Stimulated activated CD4-positive, alpha-beta T cell treated with anti-CD3 and anti-CD28 coated beads, Interleukin-12 subunit alpha, Interleukin-12 subunit beta, amount 100 ng/mL, for 4 hours (primary cell): ENCODE measurements around the gene EFEMP2.

Experiments used
- DNase-seq: peaks from one replicate; pipeline ENCODE4 v3.0.0-alpha.2; 2020

EFEMP2 gene

DNA sequence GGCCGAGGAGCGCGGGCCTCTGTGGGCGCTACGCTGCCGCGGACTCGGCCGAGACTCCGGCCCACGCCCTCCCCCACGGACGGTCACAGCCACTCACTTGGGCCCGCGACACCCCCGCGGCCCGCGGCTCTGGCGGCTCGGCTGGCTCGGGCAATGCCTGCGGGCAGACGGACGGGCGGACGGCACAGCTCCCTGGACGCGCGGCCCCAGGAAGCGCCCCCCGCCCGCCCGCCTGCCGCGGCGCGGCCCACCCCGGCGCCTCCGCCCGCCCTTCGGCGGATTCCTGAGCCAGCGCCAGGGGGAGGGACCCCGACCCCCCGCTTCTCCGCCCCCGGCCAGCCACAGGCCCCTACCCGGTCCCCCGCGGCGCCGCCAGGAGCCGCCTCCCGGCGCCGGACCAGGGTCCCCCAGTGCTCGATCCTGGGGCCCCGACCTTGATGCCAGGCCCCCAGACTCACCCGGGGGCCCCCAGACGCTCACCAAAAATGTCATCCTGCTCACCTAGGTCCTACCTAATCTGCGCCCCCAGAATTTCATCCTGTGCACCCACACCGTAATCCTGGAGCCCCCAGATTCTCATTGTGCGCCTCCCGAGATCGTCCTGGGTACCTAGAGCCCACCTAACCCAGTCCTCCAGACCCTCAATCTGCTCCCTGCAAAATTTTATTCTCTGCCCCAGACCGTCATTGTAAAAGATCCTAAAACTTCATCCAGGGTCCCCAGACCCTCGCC lies at the start of gene EFEMP2:
EFEMP2 (minus strand) TSS at position 215 of the 732 bp plus-strand sequence. CDS start 446 bp downstream, outside the sequence.
- DNase-seq: no peak

GRCh38 chr11:65921876-65922275 lies 49.3 kb upstream of the EFEMP2 start:
- DNase-seq: no peak

DNA sequence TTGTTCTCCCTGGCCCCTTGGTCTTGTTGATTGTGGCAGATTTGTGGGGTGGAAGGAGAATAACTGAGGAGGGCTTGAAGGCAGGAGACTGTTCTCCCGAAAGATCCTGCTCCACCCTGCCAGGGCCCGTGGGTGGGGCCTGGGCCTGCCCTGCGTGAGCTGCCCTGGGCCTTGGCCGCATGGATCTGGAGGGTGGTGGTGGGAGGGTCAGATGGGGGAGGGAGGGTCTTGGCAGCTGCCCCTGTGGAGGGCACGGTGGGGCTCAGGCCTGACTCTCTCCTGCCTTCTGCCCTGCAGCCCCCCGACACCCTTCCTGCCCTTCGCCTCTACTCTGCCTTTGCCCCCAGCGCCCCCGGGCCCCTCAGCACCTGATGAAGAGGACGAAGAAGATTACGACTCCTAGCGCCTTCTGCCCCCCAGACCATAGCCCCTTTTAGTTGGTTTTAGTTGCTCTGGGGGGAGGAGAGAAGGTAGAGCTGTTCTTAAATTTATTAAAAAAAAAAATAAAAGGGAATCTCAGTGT lies 48.5 kb upstream of the EFEMP2 start:
- no peak for DNase-seq

DNA sequence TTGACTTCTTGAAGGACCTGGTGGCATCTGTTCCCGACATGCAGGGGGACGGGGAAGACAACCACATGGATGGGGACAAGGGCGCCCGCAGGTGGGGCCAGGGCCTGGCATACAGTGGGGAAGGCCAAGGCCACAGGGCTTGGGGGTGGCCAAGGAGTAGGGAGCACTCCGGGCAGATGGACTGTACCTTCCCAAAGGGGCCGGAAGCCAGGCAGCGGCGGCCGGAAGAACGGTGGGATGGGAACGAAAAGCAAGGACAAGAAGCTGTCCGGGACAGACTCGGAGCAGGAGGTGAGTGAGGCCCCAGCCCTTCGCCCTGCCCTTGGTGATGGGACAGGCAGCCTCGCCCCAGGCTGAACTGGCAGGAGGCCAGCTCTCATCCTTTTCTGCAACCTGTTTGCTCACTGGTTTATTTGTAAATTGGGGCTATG lies 47.8 kb upstream of the EFEMP2 start:
- no peak for DNase-seq

- no peak for DNase-seq
Measured at GRCh38 chr11:65919573-65920371, 47.2 kb upstream of the EFEMP2 start.

- DNase-seq: peak; percentile 100
Measured at GRCh38 chr11:65919141-65919572, 46.6 kb upstream of the EFEMP2 start, which contains the start of gene DRAP1. Gene DRAP1 (plus strand): TSS chr11:65919426. CDS start chr11:65919502, 76 bp downstream.

DNA sequence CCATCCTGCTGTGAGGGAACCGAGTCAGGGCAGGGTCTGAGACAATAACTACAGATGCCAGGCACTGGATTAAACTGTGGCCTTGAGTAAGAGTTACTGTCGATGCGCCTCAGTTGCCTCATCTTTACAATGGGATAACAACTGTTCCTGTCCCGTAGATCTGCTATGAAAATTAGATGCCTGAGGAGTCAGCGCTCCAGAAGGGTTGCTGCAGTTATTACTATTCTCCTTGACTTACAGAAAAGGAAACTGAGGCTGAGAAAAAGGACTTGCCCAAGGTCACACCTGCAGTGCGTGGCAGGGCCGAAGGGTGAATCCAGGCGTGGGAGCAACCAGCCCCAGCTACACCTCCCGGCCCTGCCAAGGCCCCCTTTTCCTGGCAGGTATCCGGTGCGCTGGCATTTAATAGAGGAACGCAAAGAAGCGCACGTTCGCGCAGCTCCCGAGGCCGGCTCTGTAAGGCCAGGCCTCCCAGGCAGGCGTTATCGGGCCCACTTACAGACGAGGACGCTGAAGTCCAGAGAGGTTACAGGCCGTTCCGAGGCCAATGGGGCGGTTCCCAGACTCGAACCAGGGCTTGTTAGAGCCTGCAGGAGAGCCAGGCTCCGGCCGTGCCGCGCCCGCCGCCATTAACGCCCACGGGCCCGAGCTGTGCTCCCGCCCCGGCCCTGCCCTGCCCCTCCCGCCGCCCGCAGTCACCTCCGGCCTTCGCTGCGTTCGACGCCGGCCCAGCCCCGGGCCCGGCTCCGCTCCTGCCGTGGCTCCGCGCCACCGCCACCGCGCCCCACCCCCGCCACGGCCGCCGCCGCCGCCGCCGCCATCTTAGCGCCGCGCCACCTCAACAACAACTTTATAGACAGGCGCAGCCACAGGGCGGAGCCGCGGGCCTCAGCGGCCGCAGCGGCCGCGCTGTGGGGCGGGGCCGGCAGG lies 45.9 kb upstream of the EFEMP2 start, which contains the start of gene C11orf68:
C11orf68 (minus strand) TSS at position 852 of the 930 bp plus-strand sequence; CDS start at position 821, 31 bp downstream.
- no peak for DNase-seq

DNA sequence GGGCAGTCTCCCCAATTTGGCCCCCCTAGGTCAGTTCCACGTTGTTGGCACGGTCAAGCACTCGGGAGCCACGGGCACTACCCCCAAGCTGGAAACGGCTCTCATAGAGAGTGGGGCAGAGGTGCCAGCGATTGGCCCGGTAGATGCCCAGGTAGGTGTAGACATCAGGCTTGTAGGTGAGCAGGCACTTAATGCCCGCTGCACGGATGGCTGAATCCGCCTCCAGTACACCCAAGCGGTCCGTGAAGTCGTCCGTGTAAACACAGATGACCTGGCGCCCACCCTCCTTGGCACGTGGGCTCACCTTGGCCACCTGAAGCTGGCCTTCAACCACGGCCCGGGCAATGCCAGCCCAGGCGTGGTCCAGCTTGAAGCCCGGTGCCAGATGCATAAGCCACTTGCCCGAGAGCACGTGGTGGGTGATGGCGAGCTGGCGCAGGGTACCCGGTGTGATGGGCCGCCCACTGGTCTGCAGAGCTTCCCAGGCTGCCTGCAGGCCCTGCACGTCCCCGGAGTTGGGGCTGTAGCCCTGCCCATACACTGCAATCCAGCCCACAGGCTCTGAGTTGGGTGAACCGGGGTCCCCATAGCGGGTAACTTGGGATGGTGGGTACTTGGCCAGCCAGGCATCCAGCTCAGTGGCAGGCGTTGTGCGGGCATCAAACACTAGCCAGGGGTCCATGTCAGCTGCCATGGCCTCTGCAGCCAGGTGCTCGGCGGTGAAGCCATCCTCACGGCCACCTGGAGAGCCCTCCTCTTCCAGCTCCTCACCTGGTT lies 45.0 kb upstream of the EFEMP2 start:
- no peak for DNase-seq

DNA sequence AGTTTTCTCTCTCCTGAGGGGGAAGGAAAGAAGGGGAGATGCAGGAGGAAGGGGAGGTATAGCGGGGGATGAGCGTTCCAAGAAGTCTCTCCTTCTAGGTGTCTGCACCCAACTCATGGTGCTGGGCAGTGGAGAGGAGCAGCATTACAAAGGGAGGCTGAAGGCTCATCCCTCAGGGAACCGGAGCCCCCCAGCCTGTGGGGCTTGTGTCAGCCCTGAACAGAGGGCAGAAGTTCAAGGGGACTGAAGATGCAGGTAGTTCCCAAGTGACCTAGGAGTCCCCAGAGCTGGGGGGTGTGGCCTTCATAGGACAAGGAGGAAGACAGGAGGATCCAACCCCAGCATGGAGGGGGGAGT lies 44.5 kb upstream of the EFEMP2 start:
- no peak for DNase-seq

DNA sequence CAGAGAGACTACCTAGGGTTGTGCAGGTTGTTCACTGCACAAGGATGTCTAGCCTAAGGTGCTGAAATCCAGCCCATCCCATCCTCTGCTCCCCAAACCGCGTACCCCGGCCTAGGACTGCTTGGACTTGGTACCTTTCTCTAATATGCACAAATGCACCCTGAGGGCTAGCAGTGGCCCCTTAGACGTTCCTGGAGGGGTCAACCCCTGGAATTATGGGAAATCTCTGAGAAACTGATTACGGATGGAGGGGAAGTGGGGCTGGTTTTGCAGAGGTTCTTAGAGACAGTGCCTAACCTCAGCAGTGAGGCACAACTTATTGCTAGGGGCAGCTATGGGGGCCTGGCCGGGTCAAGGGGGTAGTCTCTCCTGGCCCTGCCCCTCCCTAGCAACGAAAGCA lies 43.8 kb upstream of the EFEMP2 start:
- no peak for DNase-seq

GRCh38 chr11:65915821-65916251 lies 43.2 kb upstream of the EFEMP2 start:
- DNase-seq: no peak

DNA sequence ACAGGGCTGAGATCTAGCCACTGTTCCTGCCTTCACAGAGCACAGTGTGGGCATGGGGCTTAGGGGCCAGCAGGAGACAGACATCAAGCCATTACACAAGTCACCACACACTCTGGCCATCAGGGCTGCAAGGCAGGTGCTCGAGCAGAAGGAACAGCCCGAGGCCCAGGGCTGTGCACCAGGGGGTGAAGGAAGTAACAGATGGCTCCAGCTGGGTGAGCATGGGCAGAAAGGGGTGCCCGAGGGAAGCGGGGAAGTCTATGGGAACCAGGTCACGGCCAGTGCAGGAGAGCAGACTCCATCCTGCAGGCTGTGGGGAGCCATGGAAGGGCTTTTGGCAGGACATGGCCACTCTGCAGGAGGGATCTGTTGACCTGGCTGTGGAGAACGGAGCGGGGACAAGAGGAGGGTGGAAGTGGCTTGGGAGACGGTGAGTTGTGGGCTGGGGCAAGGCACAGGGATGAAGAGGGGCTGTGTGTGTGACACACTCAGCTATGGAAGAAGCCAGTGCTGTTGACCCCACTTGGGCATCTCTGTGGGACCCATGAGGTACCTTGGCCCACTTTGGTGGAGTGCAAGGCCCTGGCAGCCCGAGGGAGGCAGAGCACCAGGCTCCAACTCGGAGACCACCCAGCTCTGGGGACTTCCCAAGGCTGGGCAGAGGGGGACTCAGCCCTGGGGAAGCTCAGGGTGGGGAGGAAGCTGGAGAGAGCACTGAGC lies 42.7 kb upstream of the EFEMP2 start:
- no peak for DNase-seq

DNA sequence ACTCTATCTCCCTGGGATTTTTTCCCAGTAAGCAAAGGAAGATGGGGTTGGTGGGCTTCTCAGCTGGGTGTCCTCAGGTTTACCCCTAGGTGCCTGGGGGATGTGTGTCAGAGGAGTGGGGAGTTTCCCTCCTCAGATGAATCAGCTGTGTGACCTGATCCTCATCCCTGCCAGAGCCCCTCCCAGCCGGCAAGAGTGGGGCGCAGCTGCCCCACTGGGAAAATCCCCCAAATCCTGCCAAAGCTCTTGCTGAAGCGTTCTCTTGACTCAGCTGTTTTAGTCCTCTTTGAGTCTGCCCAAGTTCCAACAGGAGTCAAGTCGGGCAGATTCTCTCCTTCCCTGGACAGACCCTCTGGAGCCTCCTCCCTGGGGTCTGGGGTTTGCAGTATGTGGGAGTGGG lies 40.2 kb upstream of the EFEMP2 start:
- no peak for DNase-seq

GRCh38 chr11:65911682-65912568 lies 39.3 kb upstream of the EFEMP2 start:
- no peak for DNase-seq

DNA sequence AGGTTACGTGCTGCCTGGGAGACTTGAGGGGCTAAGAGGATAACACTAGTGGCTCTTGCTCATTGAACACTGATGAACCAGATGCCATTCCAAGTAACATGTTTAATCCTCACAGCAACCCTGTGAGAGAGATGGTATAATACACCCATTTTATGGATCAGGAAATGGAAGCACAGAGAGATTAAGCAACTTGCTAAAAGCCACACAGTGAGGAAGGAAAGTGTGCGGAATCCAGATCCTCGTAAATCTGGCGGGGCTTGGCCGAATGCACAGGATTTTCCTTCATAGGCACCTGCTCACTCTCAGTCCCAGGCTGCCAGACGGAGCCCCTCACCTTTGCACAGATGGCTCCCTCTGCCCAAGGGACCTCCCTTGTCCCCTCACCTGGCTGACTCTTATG lies 35.3 kb upstream of the EFEMP2 start:
- DNase-seq: no peak

- no peak for DNase-seq
Measured at GRCh38 chr11:65906602-65907001, 34.0 kb upstream of the EFEMP2 start.

- DNase-seq: no peak
Measured at GRCh38 chr11:65903715-65904114, 31.1 kb upstream of the EFEMP2 start.

- no peak for DNase-seq
Measured at GRCh38 chr11:65903068-65903481, 30.5 kb upstream of the EFEMP2 start.

- DNase-seq: no peak
Measured at GRCh38 chr11:65900899-65901180, 28.2 kb upstream of the EFEMP2 start.
